Endodermal cell (in vitro differentiated cells): Measurements from ENCODE around the gene PTPRM. TPM values are rescaled to one million over a fixed set of nuclear protein-coding genes. Genes with fewer than 3 reads are reported as not detected.

Experiments
- DNase-seq: peaks from one replicate; pipeline ENCODE4 v3.0.0-alpha.2; 2017
- H3K27ac ChIP-seq: 2 replicates; pipeline ENCODE4 v1.5.1; 2013; ENCODE audit warnings: mild to moderate bottlenecking, low read depth, low read length, moderate library complexity
- H3K27me3 ChIP-seq: 2 replicates; pipeline ENCODE4 v1.6.1; 2013; ENCODE audit warnings: mild to moderate bottlenecking, low read length, moderate library complexity; ENCODE audit not compliant: insufficient read depth, control insufficient read depth, poor library complexity, severe bottlenecking
- H3K36me3 ChIP-seq: 2 replicates; pipeline ENCODE4 v1.7.0; 2013; ENCODE audit warnings: mild to moderate bottlenecking, low read length, moderate library complexity; ENCODE audit not compliant: control insufficient read depth, insufficient read depth
- H3K4me1 ChIP-seq: one replicate; pipeline ENCODE4 v1.7.0; 2013; ENCODE audit warnings: low read length; ENCODE audit not compliant: control insufficient read depth, insufficient read depth
- H3K4me3 ChIP-seq: 2 replicates; pipeline ENCODE4 v1.5.1; 2013; ENCODE audit warnings: mild to moderate bottlenecking, low read length, moderate library complexity
- H3K9ac ChIP-seq: 2 replicates; pipeline ENCODE4 v1.6.1; 2013; ENCODE audit warnings: mild to moderate bottlenecking, low read length, moderate library complexity; ENCODE audit not compliant: poor library complexity, severe bottlenecking; ENCODE audit errors: extremely low read depth
- H3K9me3 ChIP-seq: 2 replicates; pipeline ENCODE4 v1.6.1; 2013; ENCODE audit warnings: mild to moderate bottlenecking, low read length, moderate library complexity; ENCODE audit not compliant: control insufficient read depth
- H3K27ac Mint-ChIP-seq: 2 replicates; pipeline ENCODE4 v1.8.0; 2020; ENCODE audit warnings: mixed read lengths
- H3K27me3 Mint-ChIP-seq: 2 replicates; pipeline ENCODE4 v1.8.0; 2021; ENCODE audit warnings: mild to moderate bottlenecking, mixed read lengths; ENCODE audit not compliant: insufficient read depth
- H3K36me3 Mint-ChIP-seq: 2 replicates; pipeline ENCODE4 v1.8.0; 2020; ENCODE audit warnings: low read depth, mixed read lengths
- H3K4me1 Mint-ChIP-seq: 2 replicates; pipeline ENCODE4 v1.8.0; 2020; ENCODE audit warnings: mixed read lengths
- H3K4me3 Mint-ChIP-seq: 2 replicates; pipeline ENCODE4 v1.8.0; 2020; ENCODE audit warnings: mild to moderate bottlenecking, moderate library complexity, mixed read lengths
- H3K9me3 Mint-ChIP-seq: 2 replicates; pipeline ENCODE4 v1.8.0; 2020; ENCODE audit warnings: mild to moderate bottlenecking, mixed read lengths
- CTCF ChIP-seq: fragments of 200-600 bp; sonication (generic); conservative IDR thresholded peaks from 2 replicates; pipeline ENCODE4 v1.5.0; 2021; ENCODE audit warnings: antibody characterized with exemption, mild to moderate bottlenecking
- WGBS, 2 experiments: methylation state at CpG; one replicate each; pipeline versions ENCODE4 v1.1.5 to v1.1.7; 2013; ENCODE audit warnings: missing lambda C conversion rate in 2 of 2, mixed read lengths in 1 of 2; ENCODE audit not compliant: insufficient coverage in 1 of 2, insufficient read length in 1 of 2; 5-methylcytosine and 5-hydroxymethylcytosine counted together
- total RNA-seq, 2 donors: library from RNA; stranded (reverse); fragmentation: NEBNext Ultra II Directional in 1 of 2; extraction: Animal tissue kit (Norgen Biotek cat#: 25700) in 1 of 2; gene quantifications; 2 replicates in 1 of 2; 3 replicates in 1 of 2; pipeline ENCODE4 v1.2.1, GENCODE V29; 2021

Gene PTPRM
- total RNA-seq, 2 donors from 2014 or later, result 47.2 to 57.6 TPM

GRCh38 chr18:8121101-8121500 lies 554.0 kb downstream of the PTPRM start:
- no peaks in the 10 kb centered on the region for H3K27me3 ChIP-seq
- H3K9me3 ChIP-seq, result no peaks in the 10 kb centered on the region
- H3K4me3 ChIP-seq, result no peak overlapping the region
- peaks cover 7% of the 10 kb centered on the region for H3K4me1 Mint-ChIP-seq
- H3K27me3 Mint-ChIP-seq, result no peaks in the 10 kb centered on the region
- H3K36me3 Mint-ChIP-seq, result no peaks in the 10 kb centered on the region
- no peaks in the 10 kb centered on the region for H3K9me3 Mint-ChIP-seq
- no peak for TF ChIP-seq CTCF
- no peak overlapping the region for H3K9ac ChIP-seq
- H3K4me1 ChIP-seq, result peaks cover 2% of the 10 kb centered on the region
- no peak overlapping the region for H3K27ac ChIP-seq
- no peaks in the 10 kb centered on the region for H3K36me3 ChIP-seq
- no peak overlapping the region for H3K27ac Mint-ChIP-seq
- H3K4me3 Mint-ChIP-seq, result no peak overlapping the region
- 100% methylated on average over 1 of the region's 1 CpG; no CpG with 5 or more reads in 1 of the 2 experiments for WGBS, 2 experiments
- no peak for DNase-seq

- H3K27me3 Mint-ChIP-seq, result no peaks in the 10 kb centered on the region
- no peaks in the 10 kb centered on the region for H3K36me3 Mint-ChIP-seq
- no peak overlapping the region for H3K27ac ChIP-seq
- no peak for TF ChIP-seq CTCF
- peaks cover 2% of the 10 kb centered on the region for H3K4me1 ChIP-seq
- H3K27ac Mint-ChIP-seq, result peak overlapping the region; percentile 42
- H3K4me3 Mint-ChIP-seq, result no peak overlapping the region
- 55 to 66% methylated on average over 8 to 9 of the region's 9 CpGs for WGBS, 2 experiments
- H3K9me3 ChIP-seq, result no peaks in the 10 kb centered on the region
- no peaks in the 10 kb centered on the region for H3K27me3 ChIP-seq
- no peak overlapping the region for H3K4me3 ChIP-seq
- no peaks in the 10 kb centered on the region for H3K9me3 Mint-ChIP-seq
- no peaks in the 10 kb centered on the region for H3K36me3 ChIP-seq
- H3K9ac ChIP-seq, result no peak overlapping the region
- H3K4me1 Mint-ChIP-seq, result peaks cover 7% of the 10 kb centered on the region
- peak; percentile 62 for DNase-seq
These were observed 554.9 kb downstream of the PTPRM start for GRCh38 chr18:8121942-8122480.

GRCh38 chr18:8124232-8125146 lies 557.4 kb downstream of the PTPRM start:
- no peak for TF ChIP-seq CTCF
- Histone ChIP-seq H3K4me3 (no peak overlapping the region), H3K9ac (no peak overlapping the region), H3K9me3 (no peaks in the 10 kb centered on the region), H3K36me3 (no peaks in the 10 kb centered on the region), H3K27ac (no peak overlapping the region), H3K27me3 (no peaks in the 10 kb centered on the region), H3K4me1 (peaks cover 2% of the 10 kb centered on the region)
- no peak overlapping the region for H3K4me3 Mint-ChIP-seq
- H3K9me3 Mint-ChIP-seq, result no peaks in the 10 kb centered on the region
- H3K36me3 Mint-ChIP-seq, result no peaks in the 10 kb centered on the region
- no peak for DNase-seq
- WGBS, 2 experiments, result 62 to 75% methylated on average over 5 to 7 of the region's 7 CpGs
- no peak overlapping the region for H3K27ac Mint-ChIP-seq
- peaks cover 7% of the 10 kb centered on the region for H3K4me1 Mint-ChIP-seq
- H3K27me3 Mint-ChIP-seq, result no peaks in the 10 kb centered on the region
